Neural cell (in vitro differentiated cells): ENCODE results near the gene NRG2. TPM values are rescaled to one million over a fixed set of nuclear protein-coding genes. Genes with fewer than 3 reads are reported as not detected.

Experiments
- H2AFZ ChIP-seq: fragments of 200-600, 300-800 bp; sonication (generic), shearing (Covaris generic); 2 replicates; pipeline ENCODE4 v1.6.0; 2014; ENCODE audit warnings: low read depth, mild to moderate bottlenecking, antibody characterized with exemption, low read length, moderate library complexity
- H3F3A ChIP-seq: fragments of 200-600 bp; shearing (Covaris generic); 2 replicates; pipeline ENCODE4 v1.6.1; 2016; ENCODE audit warnings: mild to moderate bottlenecking, moderate library complexity, mixed read lengths, antibody characterized with exemption, low read length; ENCODE audit not compliant: insufficient read depth, poor library complexity, severe bottlenecking
- H3K27ac ChIP-seq: fragments of 200-600, 300-800 bp; sonication (generic), shearing (Covaris generic); 2 replicates; pipeline ENCODE4 v1.5.1; 2014; ENCODE audit warnings: mild to moderate bottlenecking, low read length, moderate library complexity
- H3K27me3 ChIP-seq: fragments of 300-800, 200-600 bp; sonication (generic), shearing (Covaris generic); 2 replicates; pipeline ENCODE4 v1.6.0; 2014; ENCODE audit warnings: mild to moderate bottlenecking, low read depth, low read length, moderate library complexity; ENCODE audit not compliant: insufficient read depth
- H3K36me3 ChIP-seq: fragments of 300-800, 200-600 bp; sonication (generic), shearing (Covaris generic); 2 replicates; pipeline ENCODE4 v1.5.1; 2014; ENCODE audit warnings: mild to moderate bottlenecking, antibody characterized with exemption, low read length, moderate library complexity; ENCODE audit not compliant: insufficient read depth
- H3K4me2 ChIP-seq: fragments of 300-800, 200-600 bp; sonication (generic), shearing (Covaris generic); 2 replicates; pipeline ENCODE4 v1.6.0; 2014; ENCODE audit warnings: mild to moderate bottlenecking, low read length
- H3K4me3 ChIP-seq: fragments of 300-800, 200-600 bp; sonication (generic), shearing (Covaris generic); 2 replicates; pipeline ENCODE4 v1.5.1; 2014; ENCODE audit warnings: mild to moderate bottlenecking, low read length, moderate library complexity
- H3K79me2 ChIP-seq: fragments of 200-600 bp; shearing (Covaris generic); replicated peaks from 2 replicates; pipeline ENCODE4 v1.6.0; 2014; ENCODE audit warnings: mild to moderate bottlenecking, low read length, moderate library complexity; ENCODE audit not compliant: insufficient read depth
- H3K9ac ChIP-seq: fragments of 300-800, 200-600 bp; sonication (generic), shearing (Covaris generic); 2 replicates; pipeline ENCODE4 v1.6.1; 2016; ENCODE audit warnings: mild to moderate bottlenecking, low read length, mixed read lengths
- H3K9me2 ChIP-seq: fragments of 200-600 bp; shearing (Covaris generic); 2 replicates; pipeline ENCODE4 v1.6.1; 2016; ENCODE audit warnings: mild to moderate bottlenecking, low read length, mixed read lengths; ENCODE audit not compliant: insufficient read depth
- H3K9me3 ChIP-seq: fragments of 200-600, 300-800 bp; sonication (generic), shearing (Covaris generic); 2 replicates; pipeline ENCODE4 v1.6.1; 2016; ENCODE audit warnings: mild to moderate bottlenecking, mixed run types, low read length, moderate library complexity, mixed read lengths
- H4K20me1 ChIP-seq: fragments of 200-600 bp; shearing (Covaris generic); 2 replicates; pipeline ENCODE4 v1.6.1; 2016; ENCODE audit warnings: mild to moderate bottlenecking, mixed run types; ENCODE audit not compliant: insufficient read depth
- EP300 ChIP-seq: fragments of 450-650 bp; conservative IDR thresholded peaks from 2 replicates; pipeline ENCODE4 v1.6.1; 2014; ENCODE audit warnings: antibody characterized with exemption, mild to moderate bottlenecking, moderate library complexity; ENCODE audit not compliant: poor library complexity, severe bottlenecking
- EZH2 ChIP-seq: fragments of 200-600, 300-800 bp; shearing (Covaris generic), sonication (generic); IDR thresholded peaks from 2 replicates; pipeline ENCODE4 v1.6.1; 2014; ENCODE audit warnings: antibody characterized with exemption, low read length, borderline replicate concordance, mild to moderate bottlenecking; ENCODE audit not compliant: insufficient read depth, poor library complexity, severe bottlenecking
- MXI1 ChIP-seq: fragments of 450-650 bp; conservative IDR thresholded peaks from 2 replicates; pipeline ENCODE4 v1.6.1; 2014; ENCODE audit warnings: antibody characterized with exemption, mild to moderate bottlenecking; ENCODE audit not compliant: poor library complexity, severe bottlenecking
- POLR2AphosphoS5 ChIP-seq: IDR thresholded peaks from 2 replicates; pipeline ENCODE4 v1.6.1; 2012
- RAD21 ChIP-seq: fragments of 450-650 bp; conservative IDR thresholded peaks from 2 replicates; pipeline ENCODE4 v1.6.1; 2014; ENCODE audit warnings: antibody characterized with exemption, mild to moderate bottlenecking, moderate library complexity
- SMC3 ChIP-seq: fragments of 450-650 bp; conservative IDR thresholded peaks from 2 replicates; pipeline ENCODE4 v1.6.1; 2014; ENCODE audit warnings: antibody characterized with exemption, mild to moderate bottlenecking, moderate library complexity; ENCODE audit not compliant: poor library complexity
- TAF1 ChIP-seq: IDR thresholded peaks from 2 replicates; pipeline ENCODE4 v1.6.1; 2012; ENCODE audit warnings: low read depth
- polyA plus RNA-seq: library from polyadenylated mRNA; depleted of rRNA; stranded (reverse); fragments of >200 nt; gene quantifications from 2 replicates; pipeline ENCODE4 v1.2.3, GENCODE V29; 2014
- TF ChIP-seq, protein P1 (sequence below): IDR thresholded peaks from 2 replicates; pipeline ENCODE4 v1.6.1; 2012; ENCODE audit warnings: borderline replicate concordance
- TF ChIP-seq, protein P2 (sequence below): fragments of 450-650 bp; IDR thresholded peaks from 2 replicates; pipeline ENCODE4 v1.5.1; 2014; ENCODE audit warnings: antibody characterized with exemption, mild to moderate bottlenecking, moderate library complexity; ENCODE audit not compliant: poor library complexity, severe bottlenecking

Gene NRG2
- polyA plus RNA-seq, 1 donor from 2014 or later = 5.4 TPM

DNA sequence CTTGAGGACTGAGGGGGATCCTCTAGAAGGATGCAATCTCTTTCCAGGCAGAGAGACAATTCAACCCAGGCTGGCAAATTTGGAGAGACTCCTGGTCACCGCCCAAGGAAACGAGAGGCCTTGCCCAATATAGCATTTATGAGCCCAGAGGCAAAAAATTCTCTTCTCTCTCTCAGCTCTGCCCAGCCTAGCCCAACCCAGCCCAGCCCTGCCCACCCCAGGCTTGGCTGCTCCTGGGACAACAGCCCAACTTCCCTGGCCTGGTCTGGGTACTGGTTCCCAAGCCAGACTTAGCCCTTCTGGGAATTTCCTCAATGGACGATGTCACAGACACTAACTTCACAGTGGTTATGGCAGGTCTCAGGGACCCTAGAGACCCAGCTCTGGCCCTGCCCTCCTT is 130.9 kb downstream of the NRG2 start:
- Histone ChIP-seq H2AFZ (no peak overlapping the region), H3K4me3 (no peak overlapping the region)
- TF ChIP-seq EZH2 = no peak
- TF ChIP-seq TAF1 = no peak

DNA sequence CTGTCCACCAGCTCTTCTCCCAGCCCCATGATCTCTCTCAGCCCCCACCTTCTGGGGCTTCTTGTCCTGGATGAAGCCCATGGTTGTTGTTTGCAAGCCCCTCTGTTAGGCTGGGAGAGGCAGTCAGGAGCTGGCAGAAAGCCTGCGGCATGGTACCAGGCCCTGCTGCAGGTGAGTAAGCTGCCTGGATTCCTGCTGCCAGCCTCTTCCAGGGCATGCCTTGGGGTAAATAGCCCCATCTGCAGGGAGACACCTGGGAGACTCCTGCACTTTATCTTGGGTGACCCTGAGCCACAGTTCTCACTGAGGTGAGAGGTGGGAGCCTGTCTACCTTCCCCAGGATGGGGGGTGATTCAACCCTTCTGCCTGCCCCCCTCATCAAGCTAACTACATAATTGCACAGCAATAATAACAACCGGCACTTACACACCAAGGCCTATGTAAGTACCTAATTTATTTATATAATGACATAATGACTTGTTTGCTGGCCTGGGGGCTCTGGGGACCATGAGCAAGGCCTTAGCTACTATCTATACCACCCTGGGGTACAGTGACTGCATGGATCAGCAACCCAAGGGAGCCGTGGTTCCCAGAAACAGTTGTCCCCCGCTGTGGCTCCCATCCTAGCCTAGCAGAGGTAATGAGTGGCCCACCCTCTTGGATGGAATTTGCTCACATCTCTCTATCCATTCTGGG is 131.5 kb downstream of the NRG2 start:
- no peak overlapping the region for H3K27ac ChIP-seq
- no peak for TF ChIP-seq EP300
- no peak overlapping the region for H2AFZ ChIP-seq

More for the DNA sequence above, 130.9 kb downstream of the NRG2 start:
- Histone ChIP-seq H4K20me1 (no peaks in the 10 kb centered on the region), H3F3A (no peaks in the 10 kb centered on the region), H3K9me2 (no peaks in the 10 kb centered on the region), H3K9me3 (no peaks in the 10 kb centered on the region), H3K9ac (no peak overlapping the region), H3K27me3 (no peaks in the 10 kb centered on the region), H3K36me3 (no peaks in the 10 kb centered on the region), H3K79me2 (no peaks in the 10 kb centered on the region), H3K27ac (no peak overlapping the region), H3K4me2 (no peak overlapping the region)

DNA sequence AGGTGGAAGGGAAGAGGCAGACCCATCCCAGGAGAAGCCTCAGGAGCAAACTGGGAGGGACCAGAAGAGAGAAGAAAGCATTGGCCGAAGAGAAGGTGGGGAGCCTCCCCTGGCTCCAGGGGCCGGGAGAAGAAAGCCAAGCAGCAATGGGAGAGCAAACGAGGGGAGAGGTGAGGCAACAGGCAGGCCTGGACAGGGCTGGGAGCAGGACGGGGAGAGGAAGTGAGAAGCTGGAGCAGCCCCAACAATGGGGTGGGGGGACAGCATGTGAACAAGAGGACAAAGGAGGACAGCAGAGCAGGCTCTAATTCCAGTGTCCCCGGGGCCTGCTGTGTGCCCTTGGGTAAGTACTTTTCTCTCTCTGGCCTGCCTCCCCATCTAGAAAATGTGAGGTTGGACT is 132.2 kb downstream of the NRG2 start:
- Histone ChIP-seq H3K27ac (no peak overlapping the region), H3K79me2 (no peaks in the 10 kb centered on the region), H3K4me3 (no peak overlapping the region), H3K4me2 (no peak overlapping the region), H3F3A (no peaks in the 10 kb centered on the region), H2AFZ (no peak overlapping the region), H3K36me3 (no peaks in the 10 kb centered on the region), H3K9me2 (no peaks in the 10 kb centered on the region), H4K20me1 (no peaks in the 10 kb centered on the region), H3K9ac (no peak overlapping the region), H3K9me3 (no peaks in the 10 kb centered on the region), H3K27me3 (no peaks in the 10 kb centered on the region)
- TF ChIP-seq, protein P1, sequence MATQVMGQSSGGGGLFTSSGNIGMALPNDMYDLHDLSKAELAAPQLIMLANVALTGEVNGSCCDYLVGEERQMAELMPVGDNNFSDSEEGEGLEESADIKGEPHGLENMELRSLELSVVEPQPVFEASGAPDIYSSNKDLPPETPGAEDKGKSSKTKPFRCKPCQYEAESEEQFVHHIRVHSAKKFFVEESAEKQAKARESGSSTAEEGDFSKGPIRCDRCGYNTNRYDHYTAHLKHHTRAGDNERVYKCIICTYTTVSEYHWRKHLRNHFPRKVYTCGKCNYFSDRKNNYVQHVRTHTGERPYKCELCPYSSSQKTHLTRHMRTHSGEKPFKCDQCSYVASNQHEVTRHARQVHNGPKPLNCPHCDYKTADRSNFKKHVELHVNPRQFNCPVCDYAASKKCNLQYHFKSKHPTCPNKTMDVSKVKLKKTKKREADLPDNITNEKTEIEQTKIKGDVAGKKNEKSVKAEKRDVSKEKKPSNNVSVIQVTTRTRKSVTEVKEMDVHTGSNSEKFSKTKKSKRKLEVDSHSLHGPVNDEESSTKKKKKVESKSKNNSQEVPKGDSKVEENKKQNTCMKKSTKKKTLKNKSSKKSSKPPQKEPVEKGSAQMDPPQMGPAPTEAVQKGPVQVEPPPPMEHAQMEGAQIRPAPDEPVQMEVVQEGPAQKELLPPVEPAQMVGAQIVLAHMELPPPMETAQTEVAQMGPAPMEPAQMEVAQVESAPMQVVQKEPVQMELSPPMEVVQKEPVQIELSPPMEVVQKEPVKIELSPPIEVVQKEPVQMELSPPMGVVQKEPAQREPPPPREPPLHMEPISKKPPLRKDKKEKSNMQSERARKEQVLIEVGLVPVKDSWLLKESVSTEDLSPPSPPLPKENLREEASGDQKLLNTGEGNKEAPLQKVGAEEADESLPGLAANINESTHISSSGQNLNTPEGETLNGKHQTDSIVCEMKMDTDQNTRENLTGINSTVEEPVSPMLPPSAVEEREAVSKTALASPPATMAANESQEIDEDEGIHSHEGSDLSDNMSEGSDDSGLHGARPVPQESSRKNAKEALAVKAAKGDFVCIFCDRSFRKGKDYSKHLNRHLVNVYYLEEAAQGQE = no peak
- no peak for TF ChIP-seq EP300
- no peak for TF ChIP-seq TAF1
- no peak for TF ChIP-seq POLR2AphosphoS5
- no peak for TF ChIP-seq MXI1
- no peak for TF ChIP-seq SMC3
- no peak for TF ChIP-seq EZH2
- TF ChIP-seq RAD21 = no peak
- TF ChIP-seq, protein P2, sequence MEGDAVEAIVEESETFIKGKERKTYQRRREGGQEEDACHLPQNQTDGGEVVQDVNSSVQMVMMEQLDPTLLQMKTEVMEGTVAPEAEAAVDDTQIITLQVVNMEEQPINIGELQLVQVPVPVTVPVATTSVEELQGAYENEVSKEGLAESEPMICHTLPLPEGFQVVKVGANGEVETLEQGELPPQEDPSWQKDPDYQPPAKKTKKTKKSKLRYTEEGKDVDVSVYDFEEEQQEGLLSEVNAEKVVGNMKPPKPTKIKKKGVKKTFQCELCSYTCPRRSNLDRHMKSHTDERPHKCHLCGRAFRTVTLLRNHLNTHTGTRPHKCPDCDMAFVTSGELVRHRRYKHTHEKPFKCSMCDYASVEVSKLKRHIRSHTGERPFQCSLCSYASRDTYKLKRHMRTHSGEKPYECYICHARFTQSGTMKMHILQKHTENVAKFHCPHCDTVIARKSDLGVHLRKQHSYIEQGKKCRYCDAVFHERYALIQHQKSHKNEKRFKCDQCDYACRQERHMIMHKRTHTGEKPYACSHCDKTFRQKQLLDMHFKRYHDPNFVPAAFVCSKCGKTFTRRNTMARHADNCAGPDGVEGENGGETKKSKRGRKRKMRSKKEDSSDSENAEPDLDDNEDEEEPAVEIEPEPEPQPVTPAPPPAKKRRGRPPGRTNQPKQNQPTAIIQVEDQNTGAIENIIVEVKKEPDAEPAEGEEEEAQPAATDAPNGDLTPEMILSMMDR = no peak

More for the DNA sequence above, 131.5 kb downstream of the NRG2 start:
- Histone ChIP-seq H3K79me2 (no peaks in the 10 kb centered on the region), H3K36me3 (no peaks in the 10 kb centered on the region), H3K9me3 (no peaks in the 10 kb centered on the region), H3F3A (no peaks in the 10 kb centered on the region), H4K20me1 (no peaks in the 10 kb centered on the region), H3K9me2 (no peaks in the 10 kb centered on the region), H3K4me2 (no peak overlapping the region), H3K9ac (no peak overlapping the region), H3K27me3 (no peaks in the 10 kb centered on the region), H3K4me3 (no peak overlapping the region)
